ENCODE data around the gene MYRF.

The MYRF gene

DNA sequence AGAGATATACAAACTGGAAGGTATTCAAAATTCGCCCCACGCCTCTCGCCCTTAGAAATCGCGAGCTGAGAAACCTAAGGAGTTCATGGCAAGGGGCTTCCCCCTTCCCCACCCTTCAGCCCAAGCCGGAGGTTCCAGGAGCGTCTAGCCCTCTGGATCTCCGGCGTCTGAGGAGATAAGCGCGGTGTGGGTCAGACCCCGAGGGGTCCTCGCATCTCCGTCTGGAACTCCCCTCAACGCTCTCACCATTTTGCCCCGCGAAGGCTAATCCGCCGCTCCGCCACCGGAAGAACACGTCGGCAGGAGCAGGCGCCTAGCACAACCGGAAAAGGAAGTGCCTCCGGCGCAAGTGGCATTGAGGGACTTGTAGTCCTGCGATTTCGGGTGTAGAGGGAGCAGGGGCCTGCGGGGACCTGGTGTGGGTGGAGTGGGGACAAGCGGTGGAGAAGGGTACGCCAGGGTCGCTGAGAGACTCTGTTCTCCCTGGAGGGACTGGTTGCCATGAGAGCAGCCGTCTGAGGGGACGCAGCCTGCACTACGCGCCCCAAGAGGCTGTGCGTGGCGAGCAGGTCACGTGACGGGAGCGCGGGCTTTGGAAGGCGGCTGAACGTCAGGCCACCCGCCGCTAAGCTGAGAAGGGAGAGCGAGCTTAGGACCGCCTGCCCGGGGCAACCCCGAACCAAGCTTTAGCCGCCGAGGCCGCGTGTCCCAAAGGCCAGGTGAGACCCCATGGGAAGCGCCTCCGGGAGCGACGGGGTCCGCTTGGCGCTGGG, 40.1 kb downstream of the MYRF start, which contains the start of the genes FEN1 and TMEM258:
TSS of gene FEN1 (plus strand) at position 602 of the 773 bp plus-strand sequence. CDS start 2,451 bp downstream, outside the sequence.
TSS of gene TMEM258 (minus strand) at position 290 of the 773 bp plus-strand sequence. CDS start at position 249, 41 bp downstream.
- peak; percentile 70 to 100 (median 94) for DNase-seq

- DNase-seq: no peak
These were observed 40.8 kb downstream of the MYRF start for GRCh38 chr11:61793083-61793828.

GRCh38 chr11:61793829-61794204, 41.4 kb downstream of the MYRF start:
- DNase-seq: no peak

GRCh38 chr11:61794579-61794978, 42.1 kb downstream of the MYRF start:
- DNase-seq: no peak

GRCh38 chr11:61795459-61795858, 43.0 kb downstream of the MYRF start:
- no peak for DNase-seq

GRCh38 chr11:61795876-61796526, 43.6 kb downstream of the MYRF start:
- no peak for DNase-seq

- DNase-seq: peak in 47 of 56 donors; percentile 9 to 90 (median 54)
These were observed 45.0 kb downstream of the MYRF start for GRCh38 chr11:61797263-61797944.

DNA sequence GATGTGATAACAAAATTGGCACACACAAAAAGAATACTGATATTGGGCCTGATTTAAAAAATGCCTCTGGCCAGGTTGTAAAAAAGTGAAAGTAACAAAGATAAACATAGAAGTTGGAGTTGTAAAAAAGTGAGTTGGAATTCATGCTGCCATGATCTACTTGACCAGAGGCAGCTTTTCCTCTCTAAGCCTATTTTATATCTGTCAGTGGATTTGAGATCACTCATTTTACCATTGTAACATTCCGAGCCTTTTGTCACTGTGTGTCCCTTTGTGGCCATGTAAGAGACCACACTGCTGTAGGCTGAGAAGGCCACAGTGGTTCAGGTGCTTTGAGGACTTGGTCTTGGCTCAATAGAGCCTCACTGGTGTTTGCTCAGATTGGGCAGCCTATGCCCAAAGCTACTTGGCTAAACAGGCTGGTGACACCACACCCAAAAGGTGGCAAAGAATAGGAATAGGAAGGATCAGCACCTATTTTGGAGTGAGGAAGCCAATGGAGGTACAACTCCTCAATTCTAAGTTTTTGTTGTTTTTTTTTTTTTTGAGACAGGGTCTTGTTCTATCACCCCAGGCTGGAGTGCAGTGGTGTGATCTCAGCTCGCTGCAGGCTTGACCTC, 47.3 kb downstream of the MYRF start:
- DNase-seq: no peak

- no peak for DNase-seq
These were observed 48.2 kb downstream of the MYRF start for GRCh38 chr11:61800331-61801281.

DNA sequence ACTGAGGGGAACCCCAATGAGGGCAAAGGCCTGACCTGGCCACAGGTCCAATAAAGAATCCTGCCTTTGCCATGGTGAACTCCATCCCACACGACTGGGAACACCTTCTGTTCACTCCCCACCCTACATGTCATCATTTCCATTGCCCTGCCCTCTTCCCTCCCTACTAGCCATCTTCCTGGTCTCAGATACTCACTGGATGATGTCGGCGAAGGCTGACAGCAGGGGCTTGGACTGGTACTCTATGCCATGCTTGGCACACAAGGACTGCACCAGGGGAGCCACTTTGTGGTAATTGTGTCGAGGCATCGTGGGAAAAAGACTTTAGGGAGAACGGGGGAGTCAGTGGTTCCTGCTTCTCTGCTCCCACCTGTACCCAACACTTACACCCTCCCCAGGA, 50.2 kb downstream of the MYRF start:
- DNase-seq: no peak

- no peak for DNase-seq
These were observed 51.6 kb downstream of the MYRF start for GRCh38 chr11:61803889-61804647.

GRCh38 chr11:61805146-61805545, 52.7 kb downstream of the MYRF start:
- no peak for DNase-seq

DNA sequence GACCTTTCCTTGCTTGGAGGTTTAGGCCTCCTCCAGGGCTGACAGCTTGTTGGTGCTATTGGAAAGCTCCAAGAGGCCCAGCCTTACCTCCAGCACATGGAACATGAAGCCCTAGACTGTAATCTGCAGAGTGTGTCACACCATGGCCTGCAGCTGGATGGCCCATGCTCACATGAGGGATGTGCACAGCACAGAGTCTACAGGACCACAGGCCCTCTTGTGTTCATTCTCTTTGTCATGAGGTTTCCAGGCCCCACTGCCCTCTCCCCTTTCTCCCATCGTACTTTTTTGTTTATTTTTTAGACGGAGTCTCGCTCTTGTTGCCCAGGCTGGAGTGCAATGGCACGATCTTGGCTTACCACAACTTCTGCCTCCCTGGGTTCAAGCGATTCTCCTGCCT, 54.3 kb downstream of the MYRF start:
- no peak for DNase-seq

GRCh38 chr11:61810671-61811175, 58.3 kb downstream of the MYRF start:
- no peak for DNase-seq

DNA sequence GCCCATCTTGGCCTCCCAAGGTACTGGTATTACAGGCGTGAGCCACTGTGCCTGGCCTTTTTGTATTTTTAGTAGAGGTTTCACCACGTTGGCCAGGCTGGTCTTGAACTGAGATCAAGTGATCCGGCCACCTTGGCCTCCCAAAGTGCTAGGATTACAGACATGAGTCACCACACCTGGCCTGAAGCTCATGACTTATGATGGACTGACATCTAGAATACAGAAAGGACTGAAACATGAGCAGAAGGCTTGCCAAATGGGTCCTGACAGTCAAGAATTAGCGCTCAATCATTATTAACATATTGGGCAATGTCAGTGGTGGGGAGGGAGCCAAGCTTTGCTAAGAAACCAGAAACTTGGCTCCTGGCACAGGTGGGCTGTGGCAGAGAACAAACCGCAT, 59.4 kb downstream of the MYRF start:
- DNase-seq: no peak

DNA sequence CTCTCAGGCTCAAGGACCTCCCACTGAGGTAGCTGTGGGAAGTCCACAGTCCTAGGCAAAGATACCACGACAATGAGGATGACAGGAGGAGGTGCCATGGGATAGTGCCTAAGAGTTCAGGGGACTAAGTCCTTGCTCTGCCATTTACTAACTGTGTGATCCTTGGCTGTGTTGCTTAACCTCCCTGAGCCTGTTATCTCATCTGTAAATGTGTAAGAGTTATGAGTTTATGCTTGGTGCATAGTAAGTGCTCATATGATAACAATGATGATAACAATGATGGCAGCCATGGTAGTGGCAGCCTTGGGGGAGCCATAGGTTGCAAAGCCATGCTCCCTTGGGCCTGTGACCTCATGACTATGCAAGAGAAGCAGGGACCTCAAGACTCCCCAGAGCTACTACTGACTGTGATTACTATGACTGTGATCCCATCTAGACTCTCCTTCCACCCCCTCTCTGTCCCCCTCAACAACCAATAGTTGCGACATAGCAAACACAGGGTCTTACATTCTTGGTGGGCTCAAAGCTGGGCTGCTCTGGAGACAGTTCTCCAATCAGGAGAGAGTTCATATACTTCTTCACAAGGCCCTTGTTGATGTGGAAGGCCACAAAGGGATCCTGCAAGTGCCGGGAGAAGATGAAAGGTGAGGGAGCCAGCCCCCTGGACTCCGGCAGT, 60.4 kb downstream of the MYRF start:
- no peak for DNase-seq

- peak in 40 of 56 donors; percentile 12 to 70 (median 55) for DNase-seq
These were observed 62.0 kb downstream of the MYRF start for GRCh38 chr11:61814247-61814957.

All from nucleus accumbens (tissue), 56 donors.